ENCODE data around the gene BLOC1S5. TPM values are rescaled to one million over a fixed set of nuclear protein-coding genes. Genes with fewer than 3 reads are reported as not detected.
"Not testable (repeated sequence)": the region's sequence is repeated elsewhere in the genome, so short reads cannot be mapped to it uniquely, and the experiment has no call there.

The BLOC1S5 gene
- total RNA-seq, 1 donor from 2014 or later = 10.9 TPM

DNA sequence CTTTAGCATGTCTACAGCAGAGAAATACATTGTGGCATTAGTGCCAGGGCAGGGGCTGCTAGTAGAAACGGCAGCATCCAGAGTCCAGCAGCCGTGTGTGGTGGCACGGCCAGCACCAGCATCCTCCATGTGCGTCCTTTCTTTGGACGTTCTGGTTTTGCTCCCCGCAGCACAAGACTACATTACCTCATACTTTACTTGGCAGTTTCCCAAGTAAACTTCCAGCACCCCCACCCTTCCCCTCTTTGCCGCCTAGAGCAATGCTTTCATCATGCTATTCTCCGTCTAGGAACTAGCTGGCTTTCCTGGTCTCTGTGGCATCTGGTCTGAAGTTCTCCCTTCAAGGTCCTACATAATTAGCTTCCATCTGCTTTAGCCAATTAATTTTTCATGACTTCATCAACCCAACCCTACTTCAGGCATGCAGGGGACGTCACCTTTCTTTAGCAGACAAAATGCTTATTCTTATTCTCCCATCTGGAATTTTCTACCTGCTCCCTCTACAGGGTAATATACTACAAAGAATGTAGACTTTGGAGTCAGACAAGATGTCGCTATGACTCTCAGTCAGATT is 67.6 kb downstream of the BLOC1S5 start:
- no peak overlapping the region for H3K4me3 ChIP-seq (ENCODE audit: low read depth, low read length)
- TF ChIP-seq, protein P1, sequence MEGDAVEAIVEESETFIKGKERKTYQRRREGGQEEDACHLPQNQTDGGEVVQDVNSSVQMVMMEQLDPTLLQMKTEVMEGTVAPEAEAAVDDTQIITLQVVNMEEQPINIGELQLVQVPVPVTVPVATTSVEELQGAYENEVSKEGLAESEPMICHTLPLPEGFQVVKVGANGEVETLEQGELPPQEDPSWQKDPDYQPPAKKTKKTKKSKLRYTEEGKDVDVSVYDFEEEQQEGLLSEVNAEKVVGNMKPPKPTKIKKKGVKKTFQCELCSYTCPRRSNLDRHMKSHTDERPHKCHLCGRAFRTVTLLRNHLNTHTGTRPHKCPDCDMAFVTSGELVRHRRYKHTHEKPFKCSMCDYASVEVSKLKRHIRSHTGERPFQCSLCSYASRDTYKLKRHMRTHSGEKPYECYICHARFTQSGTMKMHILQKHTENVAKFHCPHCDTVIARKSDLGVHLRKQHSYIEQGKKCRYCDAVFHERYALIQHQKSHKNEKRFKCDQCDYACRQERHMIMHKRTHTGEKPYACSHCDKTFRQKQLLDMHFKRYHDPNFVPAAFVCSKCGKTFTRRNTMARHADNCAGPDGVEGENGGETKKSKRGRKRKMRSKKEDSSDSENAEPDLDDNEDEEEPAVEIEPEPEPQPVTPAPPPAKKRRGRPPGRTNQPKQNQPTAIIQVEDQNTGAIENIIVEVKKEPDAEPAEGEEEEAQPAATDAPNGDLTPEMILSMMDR (conservative IDR thresholded peaks at IDR 0.05; ENCODE audit: low read depth, low read length) = no peak
- no peak for DNase-seq (ENCODE audit: low read depth)

DNA sequence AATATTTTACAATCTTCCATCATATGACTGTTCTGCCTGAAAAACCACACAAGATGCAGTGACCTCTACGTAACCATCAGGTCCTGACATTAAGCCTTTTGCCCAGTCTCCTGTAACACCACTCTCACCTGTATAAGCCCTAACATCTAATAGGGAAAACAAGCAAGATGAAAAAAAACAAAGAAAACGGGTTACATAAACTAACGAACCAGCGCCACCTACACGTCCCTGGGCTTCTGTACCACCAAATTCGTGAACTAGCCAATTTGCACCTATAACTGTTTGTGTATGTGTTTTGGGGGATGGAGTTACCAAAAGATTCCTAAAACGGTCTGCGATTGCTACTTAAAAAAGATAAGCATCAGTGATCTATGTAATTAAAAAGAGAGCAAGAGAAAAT is 70.2 kb downstream of the BLOC1S5 start:
- no peak for DNase-seq (ENCODE audit: low read depth)

DNA sequence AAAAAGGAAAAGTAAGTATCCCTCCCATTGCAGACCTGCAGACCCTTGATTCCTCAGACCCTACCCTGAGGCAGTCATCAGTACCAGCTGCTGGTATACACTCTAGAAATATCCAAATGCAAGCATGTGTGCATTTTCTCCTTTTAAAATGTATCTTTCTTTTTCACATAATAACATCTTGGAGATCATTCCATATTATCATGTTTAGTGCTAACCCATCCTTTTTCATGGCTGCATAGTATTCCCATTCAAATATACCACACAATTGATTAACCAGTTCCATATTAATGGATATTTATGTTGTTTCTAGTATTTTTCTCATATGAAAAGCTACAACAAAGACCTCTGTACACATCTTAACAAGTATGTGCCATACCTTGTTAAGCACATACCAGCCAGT is 70.8 kb downstream of the BLOC1S5 start:
- H3K4me3 ChIP-seq (ENCODE audit: low read depth, low read length) = no peak overlapping the region
- DNase-seq (ENCODE audit: low read depth) = no peak
- TF ChIP-seq, protein P1 (conservative IDR thresholded peaks at IDR 0.05; ENCODE audit: low read depth, low read length) = no peak

More for the DNA sequence above, 70.2 kb downstream of the BLOC1S5 start:
- no peak overlapping the region for H3K4me3 ChIP-seq (ENCODE audit: low read depth, low read length)
- TF ChIP-seq, protein P1 (conservative IDR thresholded peaks at IDR 0.05; ENCODE audit: low read depth, low read length) = no peak

DNA sequence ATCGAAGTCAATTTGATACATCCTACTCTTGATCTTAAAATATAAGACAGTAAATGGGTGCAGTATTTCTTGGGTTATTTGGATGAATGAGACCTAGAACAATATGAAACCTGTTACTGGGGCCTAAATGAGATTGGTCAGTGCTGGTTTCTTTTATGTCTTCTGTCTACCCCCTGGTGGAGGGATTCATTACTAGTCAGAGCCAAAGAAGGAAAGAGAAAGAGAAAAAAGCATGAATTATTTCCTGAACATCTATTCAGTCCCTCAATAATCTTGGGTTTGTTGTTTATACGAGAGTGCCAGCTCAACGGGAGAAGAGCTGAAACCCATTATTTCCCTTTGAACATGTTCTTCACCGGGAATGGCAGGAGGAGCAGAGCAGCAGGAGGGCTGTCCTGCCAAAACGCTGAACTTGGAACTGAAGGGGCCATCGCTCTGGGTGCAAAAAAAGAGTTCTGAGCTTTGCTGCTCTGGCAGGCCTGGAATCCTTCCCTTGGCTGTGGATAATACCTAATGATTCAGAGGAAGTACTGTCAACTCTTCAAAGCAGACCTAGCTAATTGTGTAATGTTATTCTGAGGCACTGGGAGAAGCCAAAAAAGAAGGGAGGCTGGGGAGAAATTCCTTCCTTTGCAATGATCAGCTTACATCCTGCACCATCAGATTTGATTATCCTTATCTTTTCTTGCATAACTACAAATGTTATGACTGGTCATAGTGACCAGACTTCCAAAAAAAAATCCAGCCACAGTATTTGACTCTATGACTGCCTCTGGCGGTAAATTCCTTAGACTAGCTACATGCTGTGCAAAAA is 72.0 kb downstream of the BLOC1S5 start:
- TF ChIP-seq, protein P1 (conservative IDR thresholded peaks at IDR 0.05; ENCODE audit: low read depth, low read length) = peak; percentile 53
- H3K4me3 ChIP-seq (ENCODE audit: low read depth, low read length) = no peak overlapping the region
- no peak for DNase-seq (ENCODE audit: low read depth)

DNA sequence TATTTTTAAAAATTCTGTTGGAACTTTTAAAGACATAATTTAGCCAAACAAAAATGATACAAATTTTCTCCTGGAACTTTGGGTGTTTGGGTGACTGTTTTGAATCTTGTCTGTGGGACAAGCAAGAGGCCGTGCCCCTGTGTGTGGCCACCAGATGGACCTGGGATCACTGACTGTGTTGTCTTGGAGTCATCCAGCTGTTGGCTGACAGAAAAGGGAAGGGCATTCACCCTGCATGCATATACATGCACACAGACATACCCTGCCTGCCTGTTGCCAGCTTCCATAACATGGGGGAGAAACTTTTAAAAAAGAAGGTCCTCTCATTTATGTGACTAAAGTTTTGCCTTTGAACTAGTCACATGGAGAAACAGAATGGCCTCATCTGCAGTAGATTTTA is 72.7 kb downstream of the BLOC1S5 start:
- TF ChIP-seq, protein P1 (conservative IDR thresholded peaks at IDR 0.05; ENCODE audit: low read depth, low read length) = no peak
- DNase-seq (ENCODE audit: low read depth) = no peak
- no peak overlapping the region for H3K4me3 ChIP-seq (ENCODE audit: low read depth, low read length)

DNA sequence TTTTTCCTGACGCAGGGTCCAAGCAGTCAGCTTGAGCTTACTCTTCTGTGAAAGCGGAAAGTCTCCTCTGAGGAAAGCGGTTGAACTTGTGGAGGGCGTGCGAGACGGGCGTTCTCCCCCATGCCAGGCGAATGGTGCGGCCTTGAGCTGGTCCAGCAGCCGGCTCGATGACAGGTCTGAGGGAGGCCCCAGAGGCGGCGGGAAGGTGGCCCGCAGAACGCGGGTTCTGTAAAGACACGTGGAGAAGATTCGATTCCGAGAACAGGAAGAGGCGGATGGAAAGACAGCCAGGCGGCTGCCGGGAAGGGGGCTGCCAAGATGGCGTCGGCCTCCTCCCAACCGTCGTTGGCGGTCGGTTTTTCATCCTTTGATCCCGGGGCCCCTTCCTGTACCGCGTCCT is 78.0 kb downstream of the BLOC1S5 start:
- TF ChIP-seq, protein P1 (conservative IDR thresholded peaks at IDR 0.05; ENCODE audit: low read depth, low read length) = no peak
- DNase-seq (ENCODE audit: low read depth) = no peak
- no peak overlapping the region for H3K4me3 ChIP-seq (ENCODE audit: low read depth, low read length)

DNA sequence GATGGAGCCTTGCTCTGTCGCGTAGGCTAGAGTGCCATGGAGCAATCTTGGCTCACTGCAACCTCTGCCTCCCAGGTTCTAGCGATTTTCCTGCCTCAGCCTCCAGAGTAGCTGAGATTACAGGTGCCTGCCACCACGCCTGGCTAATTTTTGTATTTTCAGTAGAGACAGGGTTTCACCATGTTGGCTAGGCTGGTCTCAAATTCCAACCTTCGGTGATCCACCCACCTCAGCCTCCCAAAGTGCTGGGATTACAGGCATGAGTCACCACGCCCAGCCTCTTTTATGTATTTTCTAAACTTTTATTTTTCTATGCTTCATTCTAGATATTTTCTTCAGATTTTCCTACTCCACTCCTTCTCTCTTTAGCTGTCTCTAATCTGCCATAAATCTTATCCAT is 80.2 kb downstream of the BLOC1S5 start:
- DNase-seq (ENCODE audit: low read depth); H3K4me3 ChIP-seq (ENCODE audit: low read depth, low read length): not testable (repeated sequence)

Measured in epithelial cell of proximal tubule (primary cell).